Fibroblast of the aortic adventitia (primary cell): ENCODE measurements around the gene FSTL1. TPM values are rescaled to one million over a fixed set of nuclear protein-coding genes. Genes with fewer than 3 reads are reported as not detected.

Experiments
- DNase-seq: peaks from one replicate; pipeline ENCODE4 v3.0.0-alpha.2; 2010; ENCODE audit warnings: low read depth
- H3K4me3 ChIP-seq: 2 replicates; pipeline ENCODE4 v1.5.1; 2011; ENCODE audit warnings: low read depth, mild to moderate bottlenecking, control low read depth, low read length, moderate library complexity
- CTCF ChIP-seq: IDR thresholded peaks from 2 replicates; pipeline ENCODE4 v1.5.1; 2011; ENCODE audit warnings: mild to moderate bottlenecking, low read length, control low read depth, inconsistent platforms; ENCODE audit not compliant: insufficient read depth
- total RNA-seq: library from RNA; depleted of rRNA; stranded (reverse); fragments of >200 nt; gene quantifications from 2 replicates; pipeline ENCODE4 v1.2.3, GENCODE V29; 2012; ENCODE audit warnings: low replicate concordance

The FSTL1 gene
- total RNA-seq, 1 donor = 765 TPM

GRCh38 chr3:120404876-120405275, 45.9 kb downstream of the FSTL1 start:
- TF ChIP-seq CTCF = no peak
- no peak overlapping the region for H3K4me3 ChIP-seq
- DNase-seq = no peak

GRCh38 chr3:120402257-120402656, 48.5 kb downstream of the FSTL1 start:
- no peak overlapping the region for H3K4me3 ChIP-seq
- no peak for DNase-seq
- no peak for TF ChIP-seq CTCF

GRCh38 chr3:120399372-120399771, 51.4 kb downstream of the FSTL1 start:
- DNase-seq = no peak
- TF ChIP-seq CTCF = no peak

GRCh38 chr3:120396469-120396868, 54.3 kb downstream of the FSTL1 start:
- DNase-seq = no peak
- no peak overlapping the region for H3K4me3 ChIP-seq
- no peak for TF ChIP-seq CTCF

More at GRCh38 chr3:120399372-120399771, 51.4 kb downstream of the FSTL1 start:
- H3K4me3 ChIP-seq = no peak overlapping the region

GRCh38 chr3:120394347-120394746, 56.4 kb downstream of the FSTL1 start:
- no peak overlapping the region for H3K4me3 ChIP-seq
- TF ChIP-seq CTCF = no peak
- DNase-seq = no peak

- DNase-seq = no peak
- H3K4me3 ChIP-seq = no peak overlapping the region
- no peak for TF ChIP-seq CTCF
Observed at GRCh38 chr3:120393761-120394160, 57.0 kb downstream of the FSTL1 start.

- H3K4me3 ChIP-seq = no peak overlapping the region
- no peak for TF ChIP-seq CTCF
- peak; percentile 26 for DNase-seq
Observed at GRCh38 chr3:120393243-120393642, 57.5 kb downstream of the FSTL1 start.
